HG02588 (cell line): ENCODE results near the gene SLC28A1.

ENCODE experiments used
- ATAC-seq: cut with Tn5 transposase; IDR thresholded peaks from one replicate; pipeline ENCODE4 v1.9.1; 2021; ENCODE audit warnings: mild to moderate bottlenecking, moderate library complexity; ENCODE audit not compliant: unreplicated experiment

SLC28A1 gene

DNA sequence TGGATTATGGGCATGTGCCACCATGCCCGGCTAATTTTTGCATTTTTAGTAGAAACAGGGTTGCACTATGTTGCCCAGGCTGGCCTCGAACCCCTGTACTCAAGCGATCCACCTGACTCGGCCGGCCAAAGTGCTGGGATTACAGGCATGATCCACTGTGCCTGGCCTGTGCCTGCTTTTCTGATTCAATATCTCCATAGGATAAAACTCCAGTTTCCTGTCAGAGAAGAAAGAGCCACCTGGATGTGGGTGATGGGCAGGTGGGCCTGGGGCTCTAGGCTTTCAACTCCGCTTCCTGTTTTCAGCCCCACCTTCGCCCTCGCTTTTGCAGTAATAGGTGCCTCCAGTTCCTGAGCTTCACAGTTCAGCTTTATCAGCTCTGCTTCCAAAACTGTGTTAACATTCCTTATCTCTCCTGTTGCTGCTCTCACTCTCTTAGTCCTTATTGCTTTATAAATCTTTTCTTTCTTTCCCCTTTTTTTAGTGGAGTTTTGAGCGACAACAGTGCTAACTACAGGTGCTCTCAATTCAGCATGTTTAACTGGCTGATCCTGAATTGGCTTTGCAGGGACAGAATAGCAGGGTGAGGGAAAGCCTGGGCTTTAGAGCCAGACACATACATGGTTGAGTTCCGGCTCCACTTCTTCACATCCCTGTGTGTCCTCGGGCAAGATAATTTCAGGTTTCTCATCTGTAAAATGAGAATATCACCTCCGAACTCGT, 76.1 kb downstream of the SLC28A1 start:
- ATAC-seq, result no peak

DNA sequence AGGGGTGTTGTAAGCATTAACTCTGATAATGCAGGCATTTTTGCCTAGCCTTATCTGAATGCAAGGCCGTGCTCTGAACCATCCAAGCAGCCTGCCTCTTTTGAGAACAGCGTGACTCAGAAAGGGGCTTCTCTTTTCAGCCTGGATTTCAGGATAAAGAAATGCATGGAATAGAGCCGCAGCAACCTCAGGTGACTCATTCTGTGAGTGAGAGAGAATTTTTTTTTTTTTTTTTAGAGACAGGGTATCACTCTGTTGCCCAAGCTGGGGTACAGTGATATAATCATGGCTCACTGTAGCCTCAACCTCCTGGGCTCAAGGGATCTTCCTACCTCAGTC, 76.6 kb downstream of the SLC28A1 start:
- ATAC-seq, result no peak

GRCh38 chr15:84961707-84962106, 77.2 kb downstream of the SLC28A1 start:
- no peak for ATAC-seq

GRCh38 chr15:84962955-84963354, 78.5 kb downstream of the SLC28A1 start:
- no peak for ATAC-seq

GRCh38 chr15:84967380-84967779, 82.9 kb downstream of the SLC28A1 start:
- no peak for ATAC-seq

- no peak for ATAC-seq
These were observed 83.8 kb downstream of the SLC28A1 start for GRCh38 chr15:84968301-84968700.

DNA sequence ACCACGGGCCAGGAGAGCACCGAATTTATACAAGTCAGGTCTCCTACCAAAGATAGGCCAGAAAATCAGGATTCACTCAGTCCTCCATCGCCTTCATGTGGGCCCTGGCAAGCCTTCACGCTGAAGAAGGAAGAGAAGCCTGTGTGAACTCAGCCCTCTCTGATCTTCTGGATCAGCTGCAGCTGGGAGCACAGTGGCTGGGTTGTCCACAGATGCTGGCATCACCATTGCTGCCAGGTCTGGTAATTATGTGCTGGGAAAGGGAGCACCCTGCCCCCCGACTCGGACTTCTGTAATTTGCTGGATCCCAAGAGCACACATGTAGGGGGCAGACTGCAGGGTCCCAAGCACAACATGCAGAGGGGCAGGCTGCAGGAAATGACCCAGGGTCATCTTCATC, 84.8 kb downstream of the SLC28A1 start:
- ATAC-seq, result no peak

GRCh38 chr15:84970843-84971242, 86.4 kb downstream of the SLC28A1 start:
- no peak for ATAC-seq

DNA sequence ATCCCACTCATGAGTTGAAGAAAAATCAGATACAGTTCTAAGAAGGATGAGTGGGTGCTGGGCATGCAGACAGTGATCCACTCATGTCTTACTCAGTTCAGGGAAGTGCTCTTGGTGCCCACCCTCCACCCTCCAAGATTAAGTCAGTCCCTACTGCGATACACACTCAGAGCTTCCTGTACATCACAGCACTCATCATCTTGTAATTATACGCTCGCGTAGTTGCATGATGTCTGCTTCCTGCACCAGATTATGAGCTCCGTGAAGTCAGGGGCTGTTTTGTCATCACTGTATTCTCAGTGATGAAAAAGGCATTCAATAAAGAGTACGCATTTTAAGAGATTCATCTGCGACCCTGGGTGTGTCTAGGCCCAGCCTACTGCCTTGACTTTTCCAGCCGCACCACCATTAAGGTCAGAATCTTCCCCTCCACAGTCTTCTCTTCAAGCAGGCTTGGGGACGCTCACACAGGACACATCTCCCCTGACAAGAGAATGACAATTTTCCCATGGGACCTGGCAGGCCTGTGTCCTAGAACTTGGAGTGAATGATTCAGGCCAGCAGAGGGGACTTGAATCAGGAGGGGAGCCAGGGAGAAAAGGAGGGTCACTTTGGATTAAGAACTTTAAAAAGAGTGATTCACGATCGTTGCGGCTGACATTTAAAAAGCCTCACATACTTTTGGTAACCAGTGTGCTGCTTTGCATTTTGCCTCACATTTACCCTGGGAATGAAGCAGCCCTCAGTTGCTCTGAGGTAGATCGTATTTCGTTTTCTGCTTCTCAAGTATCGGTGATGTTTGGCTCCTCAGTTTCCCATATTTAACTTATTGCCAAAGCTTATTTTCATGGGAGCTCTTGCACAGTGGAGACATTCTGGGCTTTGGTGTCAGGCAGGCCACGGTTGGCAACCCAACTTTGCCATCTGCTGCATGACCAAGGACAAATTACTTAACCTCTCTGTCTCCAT, 89.3 kb downstream of the SLC28A1 start:
- ATAC-seq, result no peak

- ATAC-seq, result no peak
These were observed 91.4 kb downstream of the SLC28A1 start for GRCh38 chr15:84975871-84976351.

DNA sequence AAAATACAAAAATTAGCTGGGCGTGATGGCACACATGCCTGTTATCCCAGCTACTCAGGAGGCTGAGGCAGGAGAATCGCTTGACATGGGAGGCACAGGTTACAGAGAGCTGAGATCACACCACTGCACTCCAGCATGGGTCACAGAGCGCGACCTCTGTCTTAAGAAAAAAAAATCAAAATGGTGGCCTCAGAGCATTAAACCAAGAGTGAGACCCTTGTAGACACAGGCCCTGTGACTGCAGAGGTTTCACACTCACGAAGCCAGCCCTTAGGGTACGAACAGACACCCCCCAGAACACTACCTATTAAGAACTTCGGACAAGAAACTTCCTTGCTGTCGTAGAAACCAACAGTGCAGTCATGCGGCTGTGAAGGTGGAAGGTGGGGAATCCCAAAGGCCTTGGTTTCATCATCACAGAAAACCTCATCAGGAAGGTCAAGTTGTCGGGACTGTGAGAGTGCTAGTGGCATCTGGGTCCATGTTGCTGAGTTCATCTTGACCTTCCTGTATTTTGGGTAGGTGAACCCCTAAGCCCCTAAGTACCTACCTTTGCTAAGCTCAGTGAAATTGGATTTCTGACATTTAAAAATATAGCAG, 92.4 kb downstream of the SLC28A1 start:
- no peak for ATAC-seq

- no peak for ATAC-seq
These were observed 95.2 kb downstream of the SLC28A1 start for GRCh38 chr15:84979651-84980050.

DNA sequence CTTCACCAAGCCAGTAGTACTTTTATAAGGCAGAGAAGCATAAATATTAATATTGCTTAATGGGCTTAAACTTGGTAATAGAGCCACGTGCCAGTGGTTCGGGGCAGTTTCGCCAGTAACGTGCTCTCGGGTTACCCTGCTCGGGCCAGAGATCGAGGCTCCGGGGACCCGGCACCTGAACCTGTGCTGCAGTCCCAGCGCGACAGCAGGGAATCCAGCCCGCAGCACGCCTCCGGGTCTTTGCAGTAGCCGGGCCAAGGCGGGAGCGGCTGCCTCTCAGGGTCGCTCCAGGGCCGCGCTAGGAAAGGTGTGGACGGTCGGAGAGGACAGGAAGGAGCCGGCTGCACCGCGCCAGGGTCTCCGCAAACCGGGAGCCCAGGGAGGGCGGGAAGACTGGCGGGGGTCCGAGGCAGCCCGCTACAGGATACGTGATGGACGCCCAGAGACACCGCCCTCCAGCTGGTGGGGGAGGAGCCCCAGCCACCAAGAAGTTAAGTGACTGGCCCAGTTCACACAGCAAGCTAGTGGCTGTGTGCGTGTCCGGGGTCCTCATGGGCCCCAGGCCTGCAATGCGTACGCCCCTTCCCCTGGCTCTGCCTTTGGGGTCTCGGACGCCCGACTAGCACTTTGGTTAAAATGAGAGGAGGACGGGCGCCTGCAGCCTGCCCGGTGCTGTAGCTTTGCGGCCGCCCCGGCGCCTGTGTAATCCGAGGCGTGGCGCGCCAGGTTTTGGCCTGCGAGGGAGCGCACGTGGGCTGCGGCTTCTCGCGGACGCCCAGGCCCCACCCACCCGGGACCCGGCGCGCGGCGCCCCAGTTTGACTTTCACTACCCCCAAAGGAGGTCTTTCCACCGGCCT, 96.0 kb downstream of the SLC28A1 start:
- ATAC-seq, result peak; percentile 49

- peak; percentile 66 for ATAC-seq
These were observed 96.7 kb downstream of the SLC28A1 start for GRCh38 chr15:84981054-84981710.

DNA sequence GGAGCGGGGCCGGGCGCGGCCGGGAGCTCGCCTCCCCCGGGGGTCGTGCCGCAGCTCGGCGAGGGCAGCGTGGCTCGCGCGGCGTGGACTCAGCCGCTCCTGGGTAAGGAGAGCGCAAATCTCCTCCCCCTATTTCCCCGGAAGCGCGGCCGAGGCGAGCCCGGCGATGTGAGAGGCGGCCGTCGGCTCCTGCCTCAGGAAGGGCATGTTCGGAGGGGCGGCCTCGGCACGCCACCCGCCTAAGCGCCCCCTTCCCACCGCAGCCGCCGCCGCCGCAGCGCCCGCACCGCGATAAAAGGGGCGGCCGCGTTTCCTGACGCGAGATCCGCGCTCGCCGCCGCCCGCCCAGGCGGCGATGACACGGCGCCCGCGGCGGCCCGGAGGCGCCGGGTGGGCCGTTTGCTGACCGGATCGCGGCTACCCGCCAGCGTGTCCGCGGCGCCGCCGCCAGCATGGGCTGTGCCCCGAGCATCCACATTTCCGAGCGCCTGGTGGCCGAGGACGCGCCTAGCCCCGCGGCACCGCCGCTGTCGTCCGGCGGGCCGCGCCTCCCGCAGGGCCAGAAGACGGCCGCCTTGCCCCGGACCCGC, 97.3 kb downstream of the SLC28A1 start, which contains the start of gene PDE8A:
TSS of gene PDE8A (plus strand) at position 146 of the 590 bp plus-strand sequence. CDS start at position 453, 307 bp downstream.
- ATAC-seq, result peak; percentile 22

- ATAC-seq, result no peak
These were observed 97.9 kb downstream of the SLC28A1 start for GRCh38 chr15:84982301-84982920.

DNA sequence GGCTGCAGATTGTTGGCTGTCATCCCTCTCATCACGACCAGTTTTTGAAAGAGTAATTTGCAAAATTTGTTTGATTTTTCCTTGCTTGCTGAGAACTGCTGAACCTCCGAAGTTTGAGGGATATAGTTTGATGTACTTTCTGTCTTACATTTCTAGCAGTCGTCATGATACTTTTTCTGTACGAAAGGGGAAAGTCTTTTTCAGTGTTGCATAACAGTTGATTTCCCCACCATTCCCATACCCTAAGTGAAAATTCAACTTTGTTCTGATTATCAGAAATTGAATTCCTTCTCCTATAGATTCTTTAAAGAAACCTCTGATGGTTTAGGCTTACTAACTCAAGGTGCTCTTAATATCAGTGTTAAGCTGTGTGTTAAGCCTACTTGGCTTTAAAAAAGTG, 98.8 kb downstream of the SLC28A1 start:
- no peak for ATAC-seq

DNA sequence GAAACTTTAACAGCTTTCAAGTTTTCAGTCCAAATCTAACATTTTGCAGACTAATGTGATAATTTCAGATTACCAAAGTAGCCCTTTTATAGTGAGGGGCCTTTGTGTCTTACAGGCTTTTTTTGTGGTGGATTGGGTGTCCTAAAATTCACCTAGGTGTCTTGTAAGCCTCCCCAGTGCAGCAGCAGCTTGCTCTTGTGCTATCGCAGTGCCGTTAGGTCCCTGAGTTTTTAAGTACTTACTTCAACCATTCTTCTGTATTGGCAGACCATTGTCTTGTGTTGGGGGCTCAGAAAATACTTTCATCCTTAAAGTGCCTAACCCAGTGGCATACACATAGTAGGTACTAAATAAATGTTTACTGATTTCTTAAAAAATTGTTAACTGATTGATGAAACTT, 99.2 kb downstream of the SLC28A1 start:
- ATAC-seq, result no peak

DNA sequence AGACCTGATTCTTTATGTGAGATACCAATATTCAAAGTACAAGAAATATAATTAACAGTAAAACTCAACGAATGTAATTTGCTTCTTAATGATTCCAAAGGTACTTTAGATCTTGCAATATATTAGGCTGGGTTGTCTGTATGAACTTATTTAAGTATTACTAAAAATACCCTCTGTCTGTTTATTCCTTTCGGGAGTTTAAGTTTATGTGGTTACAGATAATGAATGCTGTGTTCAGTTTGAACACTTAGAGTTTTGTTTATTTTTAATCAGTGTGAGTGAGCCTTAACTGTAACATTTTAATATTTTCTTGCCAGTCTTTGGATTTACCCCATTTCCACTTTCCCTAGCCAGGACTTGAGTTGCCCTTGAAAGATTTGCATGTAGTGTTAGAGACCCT, 100.7 kb downstream of the SLC28A1 start:
- ATAC-seq, result no peak
